ENCODE results near the gene GPR152. TPM values are rescaled to one million over a fixed set of nuclear protein-coding genes. Genes with fewer than 3 reads are reported as not detected.
A peak's percentile ranks its signal among the peaks of the same experiment; 100 is the strongest.

The GPR152 gene
- total and polyA plus RNA-seq, 7 donors, result not detected

DNA sequence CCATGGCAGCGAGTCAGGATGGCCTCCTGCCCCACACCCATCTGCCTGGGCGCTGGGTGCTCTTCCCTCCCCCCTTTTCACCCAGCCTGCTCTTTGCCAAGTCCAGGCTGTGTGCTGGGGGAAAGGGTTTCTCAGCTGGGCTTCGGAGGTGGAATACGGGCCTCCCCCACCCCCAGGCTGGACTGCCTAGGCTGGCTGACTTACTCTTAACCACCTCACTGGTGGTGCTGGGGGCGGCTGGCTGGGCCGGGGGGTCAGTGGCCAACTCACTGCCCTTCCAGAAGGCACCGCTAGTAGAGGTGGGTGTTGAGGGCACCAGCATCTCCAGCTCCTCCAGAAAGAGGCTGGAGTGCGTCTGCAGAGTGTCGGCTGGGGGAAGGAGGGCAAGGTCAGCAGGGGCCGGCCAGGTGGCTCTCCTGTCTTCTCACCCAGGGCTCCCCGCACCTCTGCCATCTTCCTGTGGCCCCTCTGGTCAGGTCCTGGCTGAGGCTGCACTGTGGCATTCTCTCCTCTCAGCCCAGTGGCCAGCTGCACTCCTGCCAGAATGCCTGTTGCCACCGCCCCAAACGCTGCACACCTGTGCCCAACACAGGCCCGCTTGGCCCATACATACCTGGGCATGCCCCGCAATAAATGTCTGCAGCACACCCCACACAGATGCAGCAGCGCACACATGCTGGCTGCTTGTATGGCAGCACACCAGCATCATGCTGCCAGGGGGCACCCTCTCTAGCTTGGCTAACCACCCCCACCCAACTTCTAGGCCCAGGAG, 42.9 kb upstream of the GPR152 start:
- no peak for DNase-seq
- H3K4me3 ChIP-seq, result no peak overlapping the region
- no peaks in the 10 kb centered on the region for H3K27me3 ChIP-seq
- WGBS, 2 donors, result 93 to 94% methylated on average over 16 of the region's 16 CpGs
- H3K27ac ChIP-seq, result no peak overlapping the region
- no peaks in the 10 kb centered on the region for H3K4me1 ChIP-seq
- intact Hi-C loops (cut with DNase I), result no loop called here
- peaks cover 0 to 33% (median 3%) of the 10 kb centered on the region in 4 donors for H3K36me3 ChIP-seq
- no peaks in the 10 kb centered on the region for H3K9me3 ChIP-seq
- TF ChIP-seq, protein P1, sequence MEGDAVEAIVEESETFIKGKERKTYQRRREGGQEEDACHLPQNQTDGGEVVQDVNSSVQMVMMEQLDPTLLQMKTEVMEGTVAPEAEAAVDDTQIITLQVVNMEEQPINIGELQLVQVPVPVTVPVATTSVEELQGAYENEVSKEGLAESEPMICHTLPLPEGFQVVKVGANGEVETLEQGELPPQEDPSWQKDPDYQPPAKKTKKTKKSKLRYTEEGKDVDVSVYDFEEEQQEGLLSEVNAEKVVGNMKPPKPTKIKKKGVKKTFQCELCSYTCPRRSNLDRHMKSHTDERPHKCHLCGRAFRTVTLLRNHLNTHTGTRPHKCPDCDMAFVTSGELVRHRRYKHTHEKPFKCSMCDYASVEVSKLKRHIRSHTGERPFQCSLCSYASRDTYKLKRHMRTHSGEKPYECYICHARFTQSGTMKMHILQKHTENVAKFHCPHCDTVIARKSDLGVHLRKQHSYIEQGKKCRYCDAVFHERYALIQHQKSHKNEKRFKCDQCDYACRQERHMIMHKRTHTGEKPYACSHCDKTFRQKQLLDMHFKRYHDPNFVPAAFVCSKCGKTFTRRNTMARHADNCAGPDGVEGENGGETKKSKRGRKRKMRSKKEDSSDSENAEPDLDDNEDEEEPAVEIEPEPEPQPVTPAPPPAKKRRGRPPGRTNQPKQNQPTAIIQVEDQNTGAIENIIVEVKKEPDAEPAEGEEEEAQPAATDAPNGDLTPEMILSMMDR (IDR thresholded peaks at IDR 0.05), result no peak
- TF ChIP-seq POLR2A (IDR thresholded peaks at IDR 0.05), result no peak
- TF ChIP-seq POLR2AphosphoS5 (IDR thresholded peaks at IDR 0.05), result no peak
- TF ChIP-seq EP300 (IDR thresholded peaks at IDR 0.05), result no peak

DNA sequence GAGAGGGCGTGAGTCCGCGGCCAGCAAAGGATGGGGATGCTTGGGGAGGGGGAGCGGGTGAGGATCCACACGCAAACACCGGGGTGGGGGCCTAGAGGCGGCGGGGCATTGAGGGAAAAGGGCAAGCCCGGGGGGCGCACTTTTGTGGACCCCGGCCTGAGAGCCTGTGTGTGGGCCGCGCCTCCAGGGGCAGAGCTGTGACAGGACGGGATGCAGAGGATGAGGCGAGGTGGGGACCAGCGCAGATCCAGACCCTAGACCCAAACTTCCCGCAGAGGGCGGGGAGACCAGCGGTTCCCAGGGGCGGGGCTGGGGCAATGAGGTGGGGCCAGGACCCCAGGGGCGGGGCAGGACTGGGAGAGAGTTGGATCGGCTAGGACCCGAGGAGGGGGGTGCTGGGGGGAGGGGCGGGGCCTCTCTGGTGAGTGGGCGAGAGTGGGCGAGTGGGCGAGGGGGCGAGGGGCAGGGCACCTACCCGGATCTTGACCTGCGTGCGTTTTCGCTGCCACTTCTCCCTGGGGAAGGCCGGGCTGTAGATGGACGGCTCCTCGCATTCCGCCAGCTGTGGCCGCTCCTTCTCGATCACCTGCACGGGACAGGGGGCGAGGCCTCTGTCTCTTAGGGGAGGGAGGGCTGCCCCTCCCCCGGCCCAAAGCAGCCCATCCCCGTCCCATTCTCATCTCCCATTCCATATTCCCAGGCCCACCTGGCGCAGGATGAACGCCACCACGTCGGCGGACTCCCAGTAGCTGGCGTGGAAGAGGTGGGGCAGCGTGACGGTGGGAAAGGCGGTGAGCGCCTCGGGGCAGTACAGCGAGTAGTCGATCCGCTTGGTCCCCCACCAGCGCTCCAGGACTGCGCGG, 42.1 kb upstream of the GPR152 start:
- Histone ChIP-seq H3K4me1 (no peaks in the 10 kb centered on the region), H3K9me3 (no peaks in the 10 kb centered on the region), H3K4me3 (no peak overlapping the region), H3K27ac (no peak overlapping the region), H3K36me3 (peaks cover 0 to 41% (median 11%) of the 10 kb centered on the region in 4 donors), H3K27me3 (no peaks in the 10 kb centered on the region)
- DNase-seq, result no peak
- TF ChIP-seq EP300 (IDR thresholded peaks at IDR 0.05) (no peak), POLR2A (IDR thresholded peaks at IDR 0.05) (no peak), POLR2AphosphoS5 (IDR thresholded peaks at IDR 0.05) (no peak)
- TF ChIP-seq, protein P1 (IDR thresholded peaks at IDR 0.05), result no peak
- WGBS, 2 donors, result 92 to 93% methylated on average over 59 of the region's 59 CpGs
- intact Hi-C loops (cut with DNase I), result no loop called here

DNA sequence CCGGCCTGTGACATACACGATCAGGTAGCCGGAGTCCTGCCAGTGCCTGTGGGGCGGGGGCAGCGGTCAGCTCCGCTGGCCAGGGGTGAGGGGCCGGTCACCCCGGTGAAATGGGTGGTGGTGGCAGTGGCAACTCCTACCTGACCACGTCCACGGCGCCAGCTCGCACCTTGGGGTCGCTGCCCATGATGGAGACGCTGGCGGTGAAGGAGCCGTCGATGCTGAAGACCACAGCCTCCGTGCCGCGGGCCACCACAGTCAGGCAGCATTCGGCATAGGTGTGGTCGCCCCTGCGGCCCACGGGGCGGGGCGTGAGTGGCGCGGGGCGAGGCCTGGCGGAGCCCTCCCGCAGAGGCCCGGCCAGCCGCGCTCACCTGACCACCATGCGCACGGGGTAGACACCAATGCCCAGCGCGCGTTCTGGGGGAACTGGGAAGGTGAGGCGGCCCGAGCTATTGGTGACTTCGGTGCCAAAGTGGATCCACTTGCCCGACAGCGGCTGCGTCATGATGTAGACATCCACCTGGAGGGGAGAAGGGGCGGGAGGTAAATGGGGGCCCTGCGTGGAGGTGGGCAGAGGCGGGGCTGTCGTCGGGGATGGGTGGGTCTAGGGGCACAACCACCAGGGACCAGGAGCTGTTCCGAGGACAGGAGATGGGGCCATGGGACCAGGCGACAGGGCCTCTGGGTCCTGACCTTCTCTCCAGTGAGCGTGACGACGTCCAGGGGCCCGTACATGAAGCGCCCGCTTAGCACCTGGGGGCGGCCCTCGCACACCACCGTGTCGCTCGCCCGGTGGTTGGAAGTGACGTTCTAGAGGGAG, 41.2 kb upstream of the GPR152 start:
- WGBS, 2 donors, result 96% methylated on average over 65 of the region's 65 CpGs
- Histone ChIP-seq H3K4me1 (no peaks in the 10 kb centered on the region), H3K27ac (no peak overlapping the region), H3K4me3 (no peak overlapping the region), H3K9me3 (no peaks in the 10 kb centered on the region), H3K27me3 (no peaks in the 10 kb centered on the region), H3K36me3 (peaks cover 5 to 49% (median 13%) of the 10 kb centered on the region in 4 donors)
- intact Hi-C loops (cut with DNase I), result no loop called here
- no peak for DNase-seq
- TF ChIP-seq POLR2A (IDR thresholded peaks at IDR 0.05) (no peak), POLR2AphosphoS5 (IDR thresholded peaks at IDR 0.05) (no peak), EP300 (IDR thresholded peaks at IDR 0.05) (no peak)
- TF ChIP-seq, protein P1 (IDR thresholded peaks at IDR 0.05), result no peak

DNA sequence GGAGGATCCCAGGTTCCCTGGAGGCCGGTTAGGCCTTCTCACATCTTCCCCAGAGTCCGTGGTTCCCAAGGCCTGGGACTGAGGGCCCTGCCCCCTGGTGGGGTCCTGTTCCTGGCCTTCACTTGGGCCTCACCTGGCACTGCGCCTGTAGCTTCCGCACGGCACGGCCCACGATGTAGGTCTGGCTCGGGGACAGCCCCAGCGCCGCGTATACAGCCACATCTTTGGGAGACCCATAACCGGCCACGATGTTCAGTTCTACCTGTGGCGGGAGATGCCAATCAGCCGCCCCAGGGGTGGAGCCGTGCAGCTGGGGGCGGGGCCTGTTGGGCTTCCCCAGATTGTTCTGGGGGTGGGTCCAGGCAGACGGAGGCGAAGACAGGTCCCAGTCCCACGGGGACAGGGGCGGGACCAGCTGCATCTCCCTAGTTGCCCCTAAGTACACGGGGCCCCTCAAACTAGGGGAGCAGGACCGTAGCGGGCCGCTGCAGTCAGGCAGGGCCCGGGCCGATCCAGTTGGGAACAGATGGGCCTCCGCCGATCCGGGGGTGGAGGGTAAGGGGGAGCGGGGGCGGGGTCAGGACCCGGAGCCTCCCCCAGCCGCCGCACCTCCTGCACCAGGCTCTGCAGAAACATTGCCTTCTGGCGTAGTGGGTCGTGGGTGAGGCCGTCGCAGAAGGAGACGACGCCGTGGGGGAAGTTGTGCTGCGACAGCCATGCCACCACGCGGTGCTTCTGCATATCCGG, 40.4 kb upstream of the GPR152 start:
- intact Hi-C loops (cut with DNase I), result no loop called here
- H3K27ac ChIP-seq, result no peak overlapping the region
- H3K4me1 ChIP-seq, result no peaks in the 10 kb centered on the region
- TF ChIP-seq, protein P1 (IDR thresholded peaks at IDR 0.05), result no peak
- TF ChIP-seq POLR2A (IDR thresholded peaks at IDR 0.05), result no peak
- no peak for TF ChIP-seq EP300 (IDR thresholded peaks at IDR 0.05)
- no peak for TF ChIP-seq POLR2AphosphoS5 (IDR thresholded peaks at IDR 0.05)
- 87 to 88% methylated on average over 46 of the region's 46 CpGs for WGBS, 2 donors
- peak; percentile 65 for DNase-seq
- no peak overlapping the region for H3K4me3 ChIP-seq
- peaks cover 5 to 55% (median 13%) of the 10 kb centered on the region in 4 donors for H3K36me3 ChIP-seq
- no peaks in the 10 kb centered on the region for H3K9me3 ChIP-seq
- H3K27me3 ChIP-seq, result no peaks in the 10 kb centered on the region

Data from sigmoid colon (tissue), 7 donors.